Measurements from ENCODE around the gene SLC12A6. TPM values are rescaled to one million over a fixed set of nuclear protein-coding genes. Genes with fewer than 3 reads are reported as not detected.
A peak's percentile ranks its signal among the peaks of the same experiment; 100 is the strongest.

Gene SLC12A6
- polyA plus RNA-seq, 4 donors: 3.5 to 26.0 (median 5.8) TPM

DNA sequence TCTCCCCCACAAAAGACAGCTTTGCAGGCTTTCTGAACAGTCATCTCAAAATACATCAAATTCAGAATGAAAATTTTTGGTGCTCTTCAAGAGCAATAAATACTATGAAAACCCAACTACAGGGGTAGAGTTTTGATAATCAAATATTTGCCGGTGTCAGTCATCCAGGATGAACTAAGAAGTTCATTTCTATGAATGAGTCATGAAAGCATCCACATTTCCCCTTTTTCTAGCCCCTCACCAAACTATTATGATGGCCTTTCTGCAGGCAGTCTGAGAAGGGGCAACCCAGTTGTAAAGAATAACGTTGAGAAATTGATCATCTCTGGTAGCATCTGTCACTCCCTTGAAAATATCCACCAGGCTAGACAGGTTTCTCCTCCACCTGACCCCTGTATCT, 32.5 kb upstream of the SLC12A6 start:
- H3K27ac ChIP-seq (ENCODE audit: low read depth in 1 of 3, low read length in 2 of 3): no peak overlapping the region
- 38 to 66% (median 63%) methylated on average over 2 of the region's 2 CpGs for WGBS, 3 donors
- no peak overlapping the region for H3K4me3 ChIP-seq (ENCODE audit: low read depth in 1 of 3, low read length in 3 of 3)
- no peak for DNase-seq
- peaks cover 0 to under 1% (median 0%) of the 10 kb centered on the region in 3 donors for H3K36me3 ChIP-seq (ENCODE audit: control insufficient read depth in 3 of 3, insufficient read depth in 2 of 3, low read depth in 1 of 3, low read length in 3 of 3)
- no peaks in the 10 kb centered on the region for H3K27me3 ChIP-seq (ENCODE audit: control insufficient read depth in 3 of 3, insufficient read depth in 3 of 3, low read length in 3 of 3)
- no peak for FAIRE-seq
- H3K4me1 ChIP-seq (ENCODE audit: control insufficient read depth in 3 of 3, insufficient read depth in 2 of 3, low read depth in 1 of 3, low read length in 2 of 3): peaks cover 0 to 11% (median 3%) of the 10 kb centered on the region in 3 donors
- no peaks in the 10 kb centered on the region for H3K9me3 ChIP-seq (ENCODE audit: control insufficient read depth in 2 of 2, insufficient read depth in 1 of 2, low read depth in 1 of 2, low read length in 1 of 2)

DNA sequence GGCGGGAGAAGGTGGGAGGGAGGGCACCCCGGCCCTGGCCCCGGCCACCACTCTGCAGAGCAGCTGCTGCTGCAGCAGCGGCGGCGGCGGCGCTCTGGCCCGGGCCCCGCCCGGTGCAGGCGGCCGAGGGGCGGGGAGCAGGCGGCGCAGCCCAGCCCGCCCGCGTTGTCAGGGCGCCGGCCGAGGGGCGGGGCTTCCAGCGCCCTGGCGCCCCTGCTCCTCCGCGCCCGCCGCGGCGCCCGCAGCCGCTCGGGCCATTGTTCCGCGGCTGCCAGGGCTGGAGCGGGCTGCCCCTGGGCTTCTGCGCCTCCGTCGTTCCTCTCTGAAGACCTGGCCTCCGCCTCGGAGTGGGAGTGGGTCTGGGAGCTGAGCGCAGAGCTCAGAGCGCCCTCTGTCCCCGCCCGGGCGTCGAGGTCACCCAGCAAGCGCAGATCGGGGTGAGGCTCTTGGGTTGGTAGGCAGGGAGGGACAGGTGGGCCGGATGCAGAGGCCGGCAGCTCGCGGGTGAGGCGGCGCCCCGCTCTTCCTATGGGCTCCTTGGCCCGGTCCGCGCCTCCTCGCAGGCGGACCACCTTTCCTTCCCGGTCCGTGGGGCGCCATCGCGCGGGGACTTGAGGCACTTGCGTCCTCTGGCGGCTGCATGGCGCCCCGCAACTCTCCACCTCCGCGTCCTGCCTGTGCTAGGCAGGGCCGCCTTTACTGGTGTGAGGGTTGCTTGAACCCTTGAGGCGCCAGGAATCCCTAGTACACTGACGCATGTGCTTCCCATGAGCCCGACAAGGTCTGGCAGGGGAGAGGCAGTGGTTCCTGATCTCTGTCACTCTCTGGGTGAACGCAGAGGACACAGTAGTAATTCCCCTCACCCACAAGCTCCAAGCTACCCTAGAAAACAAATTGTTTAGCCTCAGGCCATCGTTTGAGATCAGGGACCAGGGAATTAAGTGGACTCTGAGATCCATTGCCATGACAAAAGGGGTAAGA, 29.8 kb upstream of the SLC12A6 start, which contains the start of gene LPCAT4:
TSS of gene LPCAT4 (minus strand) at position 96 of the 981 bp plus-strand sequence. CDS start 96 bp downstream, outside the sequence.
- DNase-seq: peak; percentile 93 to 96
- Histone ChIP-seq H3K27me3 (ENCODE audit: control insufficient read depth in 3 of 3, insufficient read depth in 3 of 3, low read length in 3 of 3) (no peaks in the 10 kb centered on the region), H3K9me3 (ENCODE audit: control insufficient read depth in 2 of 2, insufficient read depth in 1 of 2, low read depth in 1 of 2, low read length in 1 of 2) (no peaks in the 10 kb centered on the region), H3K4me3 (ENCODE audit: low read depth in 1 of 3, low read length in 3 of 3) (peak within 1 kb of the TSS; percentile 74 to 95 (median 90)), H3K27ac (ENCODE audit: low read depth in 1 of 3, low read length in 2 of 3) (peak within 1 kb of the TSS; percentile 98 to 100 (median 99)), H3K4me1 (ENCODE audit: control insufficient read depth in 3 of 3, insufficient read depth in 2 of 3, low read depth in 1 of 3, low read length in 2 of 3) (peaks cover 0 to 25% (median 3%) of the 10 kb centered on the region in 3 donors), H3K36me3 (ENCODE audit: control insufficient read depth in 3 of 3, insufficient read depth in 2 of 3, low read depth in 1 of 3, low read length in 3 of 3) (peaks cover 0 to 19% (median 0%) of the 10 kb centered on the region in 3 donors)
- 0 to 1% (median 0%) methylated on average over 43 to 80 of the region's 80 CpGs for WGBS, 3 donors
- no peak for FAIRE-seq

DNA sequence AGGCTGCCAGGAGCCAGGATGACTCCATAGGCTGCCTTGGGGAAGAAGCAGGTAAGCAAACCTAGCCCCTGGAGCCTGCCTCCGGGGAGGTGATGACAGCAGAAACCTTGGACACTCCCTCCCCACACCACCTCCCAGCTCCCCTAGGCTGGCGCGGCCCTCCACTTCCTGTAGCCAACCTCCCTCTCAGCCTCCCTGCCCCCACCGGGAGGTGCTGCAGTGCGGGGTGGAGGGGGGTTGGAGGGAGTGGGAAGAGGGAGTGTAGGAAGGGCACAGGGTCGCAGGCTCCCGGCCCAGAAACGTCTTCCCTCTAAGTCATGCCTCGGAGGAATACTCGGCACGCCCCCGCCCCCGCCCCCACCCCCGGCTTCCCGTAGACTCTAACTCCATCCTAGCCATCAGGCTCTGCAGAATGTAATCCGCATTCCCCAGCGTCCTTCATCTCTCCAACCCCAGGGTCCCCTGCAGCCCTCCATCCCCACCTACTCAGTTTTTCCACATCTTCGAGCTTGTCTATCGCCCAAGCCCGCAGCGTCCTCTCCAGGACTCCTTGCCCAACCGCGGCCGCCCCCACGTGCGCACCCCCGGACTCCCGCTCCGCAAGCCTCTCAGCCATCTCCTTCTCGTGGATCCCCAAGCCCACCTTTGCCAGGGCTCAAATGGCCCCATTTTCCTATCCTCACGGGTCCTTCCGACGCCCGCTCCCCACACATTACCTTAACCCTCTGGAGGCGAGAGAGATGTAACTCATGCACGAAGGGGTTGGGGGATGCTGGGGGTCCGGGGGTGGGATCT, 28.9 kb upstream of the SLC12A6 start:
- FAIRE-seq (no peak), DNase-seq (peak; percentile 86 to 89)
- H3K27me3 ChIP-seq (ENCODE audit: control insufficient read depth in 3 of 3, insufficient read depth in 3 of 3, low read length in 3 of 3): no peaks in the 10 kb centered on the region
- peak overlapping the region; percentile 74 to 91 (median 90) for H3K4me3 ChIP-seq (ENCODE audit: low read depth in 1 of 3, low read length in 3 of 3)
- peaks cover 0 to 24% (median 0%) of the 10 kb centered on the region in 3 donors for H3K36me3 ChIP-seq (ENCODE audit: control insufficient read depth in 3 of 3, insufficient read depth in 2 of 3, low read depth in 1 of 3, low read length in 3 of 3)
- H3K4me1 ChIP-seq (ENCODE audit: control insufficient read depth in 3 of 3, insufficient read depth in 2 of 3, low read depth in 1 of 3, low read length in 2 of 3): peaks cover 0 to 29% (median 3%) of the 10 kb centered on the region in 3 donors
- 0 to 1% (median 0%) methylated on average over 30 to 37 of the region's 37 CpGs for WGBS, 3 donors
- H3K27ac ChIP-seq (ENCODE audit: low read depth in 1 of 3, low read length in 2 of 3): peak overlapping the region; percentile 72 to 83 (median 75)
- no peaks in the 10 kb centered on the region for H3K9me3 ChIP-seq (ENCODE audit: control insufficient read depth in 2 of 2, insufficient read depth in 1 of 2, low read depth in 1 of 2, low read length in 1 of 2)

DNA sequence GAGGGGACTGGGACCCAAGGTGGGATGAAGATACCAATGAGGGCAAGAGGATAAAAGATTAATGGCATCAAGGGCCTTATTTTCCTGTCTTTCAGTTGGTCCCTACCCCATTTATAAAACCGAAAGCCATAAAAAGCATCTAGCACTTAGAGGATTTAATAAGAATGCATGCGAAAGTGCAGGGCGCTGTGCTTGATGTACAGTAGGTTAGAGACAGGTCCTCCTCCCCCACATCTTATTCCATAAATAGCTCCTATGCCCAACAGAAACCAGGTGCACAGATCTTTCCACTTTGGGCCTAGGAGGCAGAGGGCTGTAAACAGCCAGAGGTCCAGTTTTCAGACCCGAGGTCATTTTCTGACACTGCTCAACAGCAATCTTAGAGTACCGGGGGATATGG, 28.3 kb upstream of the SLC12A6 start:
- Histone ChIP-seq H3K27ac (ENCODE audit: low read depth in 1 of 3, low read length in 2 of 3) (peak overlapping the region; percentile 46 to 83 (median 75)), H3K36me3 (ENCODE audit: control insufficient read depth in 3 of 3, insufficient read depth in 2 of 3, low read depth in 1 of 3, low read length in 3 of 3) (peaks cover 0 to 28% (median 2%) of the 10 kb centered on the region in 3 donors), H3K4me1 (ENCODE audit: control insufficient read depth in 3 of 3, insufficient read depth in 2 of 3, low read depth in 1 of 3, low read length in 2 of 3) (peaks cover 0 to 29% (median 3%) of the 10 kb centered on the region in 3 donors), H3K4me3 (ENCODE audit: low read depth in 1 of 3, low read length in 3 of 3) (peak overlapping the region in 2 of 3 donors; percentile 90 to 91), H3K9me3 (ENCODE audit: control insufficient read depth in 2 of 2, insufficient read depth in 1 of 2, low read depth in 1 of 2, low read length in 1 of 2) (no peaks in the 10 kb centered on the region), H3K27me3 (ENCODE audit: control insufficient read depth in 3 of 3, insufficient read depth in 3 of 3, low read length in 3 of 3) (no peaks in the 10 kb centered on the region)
- DNase-seq (no peak), FAIRE-seq (no peak)
- WGBS, 3 donors: 10 to 25% (median 15%) methylated on average over 5 of the region's 5 CpGs

DNA sequence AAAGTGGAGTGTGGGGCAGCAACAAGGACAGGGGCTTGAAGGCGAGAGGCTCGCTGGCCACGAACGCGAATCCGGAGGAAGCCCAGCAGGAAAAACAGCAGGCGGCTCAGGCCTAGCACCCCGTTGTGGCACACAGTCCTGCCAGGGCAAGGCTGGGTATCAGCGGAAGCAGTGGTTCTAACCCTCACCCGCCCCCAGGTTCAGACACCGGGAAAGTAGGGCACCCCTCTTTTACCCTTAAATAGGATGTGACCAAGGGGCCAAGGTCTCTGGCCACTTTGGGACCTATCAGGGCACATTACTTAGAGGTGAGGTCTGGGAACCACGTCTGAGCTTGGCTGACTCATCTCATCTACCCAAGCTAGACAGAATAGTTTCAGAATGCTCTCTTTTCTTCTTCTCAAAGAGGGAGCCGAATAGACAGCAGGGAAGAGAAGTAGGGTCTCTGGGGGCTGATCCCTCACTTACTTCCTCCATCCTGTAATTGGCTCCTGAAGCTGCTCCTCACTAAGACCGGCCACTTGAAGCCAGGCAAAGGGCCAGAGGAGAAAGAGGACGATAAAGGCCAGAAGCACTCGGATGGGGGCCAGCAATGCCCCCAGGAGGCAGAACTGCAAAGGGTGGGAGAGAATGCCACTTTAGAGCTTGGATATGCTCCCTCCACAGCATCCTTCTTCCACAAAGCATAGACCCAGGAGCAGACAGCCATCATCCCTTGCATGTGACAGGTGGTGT, 27.7 kb upstream of the SLC12A6 start:
- H3K4me3 ChIP-seq (ENCODE audit: low read depth in 1 of 3, low read length in 3 of 3): peak overlapping the region in 2 of 3 donors; percentile 90 to 91
- WGBS, 3 donors: 77 to 85% (median 79%) methylated on average over 16 of the region's 16 CpGs
- no peak for FAIRE-seq

DNA sequence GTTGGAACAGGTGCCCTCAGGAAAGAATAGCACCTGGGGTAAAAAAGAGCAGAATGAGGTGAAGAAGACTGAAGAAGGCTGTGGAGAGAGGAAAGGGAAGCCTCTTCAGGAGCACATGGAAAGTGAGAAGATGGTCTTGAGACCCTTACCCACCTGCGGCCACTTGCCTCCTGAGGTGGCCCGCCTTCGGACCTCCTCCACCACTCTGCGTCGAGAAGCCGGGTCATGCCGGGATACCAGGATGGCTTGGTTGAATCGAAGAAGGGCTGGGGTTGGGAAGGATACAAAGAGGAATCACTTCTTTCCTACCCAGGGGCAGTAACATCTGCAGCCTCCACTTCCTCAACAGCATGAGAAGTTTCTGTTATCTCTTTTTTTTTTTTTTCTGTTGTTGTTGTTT, 26.5 kb upstream of the SLC12A6 start:
- Histone ChIP-seq H3K27me3 (ENCODE audit: control insufficient read depth in 3 of 3, insufficient read depth in 3 of 3, low read length in 3 of 3) (no peaks in the 10 kb centered on the region), H3K27ac (ENCODE audit: low read depth in 1 of 3, low read length in 2 of 3) (no peak overlapping the region), H3K4me3 (ENCODE audit: low read depth in 1 of 3, low read length in 3 of 3) (no peak overlapping the region), H3K9me3 (ENCODE audit: control insufficient read depth in 2 of 2, insufficient read depth in 1 of 2, low read depth in 1 of 2, low read length in 1 of 2) (no peaks in the 10 kb centered on the region), H3K4me1 (ENCODE audit: control insufficient read depth in 3 of 3, insufficient read depth in 2 of 3, low read depth in 1 of 3, low read length in 2 of 3) (peaks cover 3 to 29% (median 3%) of the 10 kb centered on the region in 3 donors), H3K36me3 (ENCODE audit: control insufficient read depth in 3 of 3, insufficient read depth in 2 of 3, low read depth in 1 of 3, low read length in 3 of 3) (peaks cover 2 to 44% (median 2%) of the 10 kb centered on the region in 3 donors)
- WGBS, 3 donors: 94 to 98% (median 97%) methylated on average over 8 of the region's 8 CpGs
- FAIRE-seq: no peak
- DNase-seq: no peak

More for the DNA sequence above, 27.7 kb upstream of the SLC12A6 start:
- no peak for DNase-seq
- H3K36me3 ChIP-seq (ENCODE audit: control insufficient read depth in 3 of 3, insufficient read depth in 2 of 3, low read depth in 1 of 3, low read length in 3 of 3): peaks cover 0 to 32% (median 2%) of the 10 kb centered on the region in 3 donors
- H3K27me3 ChIP-seq (ENCODE audit: control insufficient read depth in 3 of 3, insufficient read depth in 3 of 3, low read length in 3 of 3): no peaks in the 10 kb centered on the region
- peaks cover 0 to 29% (median 3%) of the 10 kb centered on the region in 3 donors for H3K4me1 ChIP-seq (ENCODE audit: control insufficient read depth in 3 of 3, insufficient read depth in 2 of 3, low read depth in 1 of 3, low read length in 2 of 3)
- H3K9me3 ChIP-seq (ENCODE audit: control insufficient read depth in 2 of 2, insufficient read depth in 1 of 2, low read depth in 1 of 2, low read length in 1 of 2): no peaks in the 10 kb centered on the region
- H3K27ac ChIP-seq (ENCODE audit: low read depth in 1 of 3, low read length in 2 of 3): peak overlapping the region; percentile 41 to 83 (median 46)

DNA sequence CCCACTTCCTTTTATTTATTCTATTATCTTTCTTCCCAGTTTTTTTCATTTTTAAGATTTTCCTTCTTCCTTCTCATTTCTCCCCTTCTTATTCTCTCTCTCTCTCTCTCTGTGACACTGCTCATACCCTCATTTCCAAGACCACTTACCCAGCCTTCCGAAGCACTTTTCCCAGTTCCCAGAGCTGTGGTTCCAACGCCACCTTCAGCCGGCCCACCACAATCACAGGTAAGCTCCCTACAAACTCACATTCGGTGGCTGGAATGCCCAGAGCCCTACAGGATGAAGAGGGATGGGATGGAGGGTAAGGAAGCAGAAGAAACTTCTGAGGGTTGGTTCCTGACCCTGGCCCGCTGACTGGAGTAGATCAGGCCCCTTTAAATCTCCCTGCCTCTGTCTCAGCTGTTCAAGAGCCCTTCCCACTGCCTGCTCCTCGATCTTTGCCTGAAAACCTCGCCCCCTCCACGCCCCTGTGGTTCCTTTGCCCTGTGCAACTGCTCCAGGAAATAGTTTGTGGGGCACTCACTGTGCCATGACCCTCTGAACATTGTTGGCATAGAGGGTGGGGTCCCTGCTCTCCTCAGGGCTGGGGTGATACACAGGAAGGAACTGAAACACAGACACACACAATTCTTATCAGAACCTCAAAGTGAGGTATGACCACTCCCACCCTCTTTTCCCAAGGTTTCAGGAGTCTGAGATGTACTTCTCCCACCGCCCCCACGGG, 24.6 kb upstream of the SLC12A6 start:
- peak overlapping the region; percentile 76 to 89 (median 80) for H3K27ac ChIP-seq (ENCODE audit: low read depth in 1 of 3, low read length in 2 of 3)
- H3K27me3 ChIP-seq (ENCODE audit: control insufficient read depth in 3 of 3, insufficient read depth in 3 of 3, low read length in 3 of 3): no peaks in the 10 kb centered on the region
- H3K4me1 ChIP-seq (ENCODE audit: control insufficient read depth in 3 of 3, insufficient read depth in 2 of 3, low read depth in 1 of 3, low read length in 2 of 3): peaks cover 0 to 24% (median 3%) of the 10 kb centered on the region in 3 donors
- no peaks in the 10 kb centered on the region for H3K9me3 ChIP-seq (ENCODE audit: control insufficient read depth in 2 of 2, insufficient read depth in 1 of 2, low read depth in 1 of 2, low read length in 1 of 2)
- no peak overlapping the region for H3K4me3 ChIP-seq (ENCODE audit: low read depth in 1 of 3, low read length in 3 of 3)
- DNase-seq: peak; percentile 70 to 98
- H3K36me3 ChIP-seq (ENCODE audit: control insufficient read depth in 3 of 3, insufficient read depth in 2 of 3, low read depth in 1 of 3, low read length in 3 of 3): peaks cover 2 to 54% (median 2%) of the 10 kb centered on the region in 3 donors
- no peak for FAIRE-seq
- WGBS, 3 donors: 34 to 67% (median 47%) methylated on average over 10 of the region's 10 CpGs
